ENCODE measurements around the gene OSGEPL1. TPM values are rescaled to one million over a fixed set of nuclear protein-coding genes. Genes with fewer than 3 reads are reported as not detected.
"Not testable (repeated sequence)": the region's sequence is repeated elsewhere in the genome, so short reads cannot be mapped to it uniquely, and the experiment has no call there.

The OSGEPL1 gene
- total RNA-seq, 1 donor from 2014 or later, result 9.0 TPM

- H3K36me3 ChIP-seq (ENCODE audit: control insufficient read depth, insufficient read depth, low read length), result no peaks in the 10 kb centered on the region
- H3K27me3 ChIP-seq (ENCODE audit: control insufficient read depth, insufficient read depth, low read length), result no peaks in the 10 kb centered on the region
- no peak overlapping the region for H3K4me3 ChIP-seq (ENCODE audit: low read depth, low read length)
- no peak for TF ChIP-seq CTCF (IDR thresholded peaks at IDR 0.05; ENCODE audit: insufficient read depth, low read length, poor library complexity, severe bottlenecking)
- peak; percentile 10 for DNase-seq (ENCODE audit: low read depth)
Measured at GRCh38 chr2:189726271-189726670, 36.3 kb downstream of the OSGEPL1 start.

- no peak for TF ChIP-seq CTCF (IDR thresholded peaks at IDR 0.05; ENCODE audit: insufficient read depth, low read length, poor library complexity, severe bottlenecking)
- Histone ChIP-seq H3K4me3 (ENCODE audit: low read depth, low read length) (no peak overlapping the region), H3K27me3 (ENCODE audit: control insufficient read depth, insufficient read depth, low read length) (no peaks in the 10 kb centered on the region), H3K36me3 (ENCODE audit: control insufficient read depth, insufficient read depth, low read length) (no peaks in the 10 kb centered on the region)
- no peak for DNase-seq (ENCODE audit: low read depth)
Measured at GRCh38 chr2:189723192-189723591, 39.4 kb downstream of the OSGEPL1 start.

- Histone ChIP-seq H3K36me3 (ENCODE audit: control insufficient read depth, insufficient read depth, low read length) (no peaks in the 10 kb centered on the region), H3K4me3 (ENCODE audit: low read depth, low read length) (no peak overlapping the region), H3K27me3 (ENCODE audit: control insufficient read depth, insufficient read depth, low read length) (no peaks in the 10 kb centered on the region)
- DNase-seq (ENCODE audit: low read depth), result no peak
- no peak for TF ChIP-seq CTCF (IDR thresholded peaks at IDR 0.05; ENCODE audit: insufficient read depth, low read length, poor library complexity, severe bottlenecking)
Measured at GRCh38 chr2:189719571-189719970, 43.0 kb downstream of the OSGEPL1 start.

GRCh38 chr2:189717593-189717992 is 45.0 kb downstream of the OSGEPL1 start:
- not testable (repeated sequence) for DNase-seq (ENCODE audit: low read depth); H3K36me3 ChIP-seq (ENCODE audit: control insufficient read depth, insufficient read depth, low read length); H3K27me3 ChIP-seq (ENCODE audit: control insufficient read depth, insufficient read depth, low read length); H3K4me3 ChIP-seq (ENCODE audit: low read depth, low read length)

- TF ChIP-seq CTCF (IDR thresholded peaks at IDR 0.05; ENCODE audit: insufficient read depth, low read length, poor library complexity, severe bottlenecking), result no peak
- Histone ChIP-seq H3K36me3 (ENCODE audit: control insufficient read depth, insufficient read depth, low read length) (no peaks in the 10 kb centered on the region), H3K27me3 (ENCODE audit: control insufficient read depth, insufficient read depth, low read length) (no peaks in the 10 kb centered on the region), H3K4me3 (ENCODE audit: low read depth, low read length) (no peak overlapping the region)
- DNase-seq (ENCODE audit: low read depth), result no peak
Measured at GRCh38 chr2:189709501-189710221, 52.9 kb downstream of the OSGEPL1 start.

GRCh38 chr2:189702071-189702470 is 60.5 kb downstream of the OSGEPL1 start:
- Histone ChIP-seq H3K27me3 (ENCODE audit: control insufficient read depth, insufficient read depth, low read length) (no peaks in the 10 kb centered on the region), H3K4me3 (ENCODE audit: low read depth, low read length) (no peak overlapping the region), H3K36me3 (ENCODE audit: control insufficient read depth, insufficient read depth, low read length) (no peaks in the 10 kb centered on the region)
- DNase-seq (ENCODE audit: low read depth), result no peak
- TF ChIP-seq CTCF (IDR thresholded peaks at IDR 0.05; ENCODE audit: insufficient read depth, low read length, poor library complexity, severe bottlenecking), result no peak

All from kidney epithelial cell (primary cell).